Measurements from ENCODE around the gene AUTS2.

The AUTS2 gene

DNA sequence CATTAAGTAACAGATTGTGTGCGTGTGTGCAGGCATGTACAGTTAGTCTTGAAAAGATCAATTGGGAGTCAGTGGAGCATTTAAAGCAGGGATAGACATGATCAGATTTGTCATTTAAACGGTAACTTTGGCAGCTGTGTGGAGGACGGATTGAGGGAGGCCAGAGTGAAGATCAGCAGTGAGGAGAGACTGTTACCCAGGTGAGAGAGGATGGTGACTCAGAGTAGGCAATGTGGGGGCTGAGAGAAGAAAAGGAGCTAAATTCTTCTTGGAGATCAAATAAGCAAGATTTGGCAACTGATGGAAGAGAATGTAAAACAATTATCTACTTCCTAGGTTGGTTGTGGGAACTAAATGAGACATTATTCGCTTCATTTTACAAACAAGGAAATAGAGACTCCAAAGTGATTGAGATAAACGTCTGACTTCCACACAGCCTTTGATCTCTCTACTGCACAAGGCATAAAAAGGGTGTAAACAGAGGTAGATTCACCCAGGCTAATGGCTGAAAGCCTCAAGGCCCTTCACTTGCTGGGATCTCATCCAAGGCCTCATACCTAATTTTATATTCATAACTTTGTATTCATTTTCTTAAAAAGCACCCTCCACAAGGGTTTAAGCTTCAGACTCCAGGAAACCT lies 868.6 kb downstream of the AUTS2 start:
- Histone ChIP-seq H3K36me3 (ENCODE audit: insufficient read depth, low read length) (no peaks in the 10 kb centered on the region), H3K9me3 (ENCODE audit: insufficient read depth, low read depth, low read length) (no peaks in the 10 kb centered on the region), H3K9ac (ENCODE audit: low read depth, low read length) (no peak overlapping the region), H3K4me3 (ENCODE audit: low read length) (no peak overlapping the region), H3K27me3 (ENCODE audit: insufficient read depth, low read length) (no peaks in the 10 kb centered on the region), H3K4me1 (ENCODE audit: insufficient read depth, low read length) (peaks cover 8% of the 10 kb centered on the region; the same call in 1 of the 2 replicates), H3K27ac (ENCODE audit: low read depth, low read length) (no peak overlapping the region)
- 86% methylated on average over 5 of the region's 5 CpGs for WGBS

DNA sequence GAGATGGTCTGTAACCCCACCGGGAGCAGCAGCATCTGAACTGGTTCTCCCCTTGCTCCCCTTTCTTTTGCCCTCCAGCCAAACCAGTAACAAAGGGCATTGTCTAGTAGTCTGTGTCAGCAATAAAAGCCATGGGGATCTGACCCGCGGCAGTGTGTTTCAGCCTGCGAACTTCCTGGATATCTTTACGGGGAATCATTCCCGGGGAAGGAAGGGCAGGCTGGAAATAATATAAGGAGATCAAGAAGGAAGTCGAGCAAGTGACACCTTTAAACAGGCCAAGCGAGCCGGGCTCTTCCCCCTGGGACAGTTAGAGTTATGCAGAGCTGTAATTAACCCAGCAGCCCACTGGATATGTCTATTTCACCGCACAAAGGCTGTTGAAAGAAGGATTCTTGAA lies 872.5 kb downstream of the AUTS2 start:
- Histone ChIP-seq H3K4me1 (ENCODE audit: insufficient read depth, low read length) (peaks cover 8% of the 10 kb centered on the region; the same call in 1 of the 2 replicates), H3K9ac (ENCODE audit: low read depth, low read length) (no peak overlapping the region), H3K36me3 (ENCODE audit: insufficient read depth, low read length) (no peaks in the 10 kb centered on the region), H3K27ac (ENCODE audit: low read depth, low read length) (no peak overlapping the region), H3K9me3 (ENCODE audit: insufficient read depth, low read depth, low read length) (no peaks in the 10 kb centered on the region), H3K27me3 (ENCODE audit: insufficient read depth, low read length) (no peaks in the 10 kb centered on the region), H3K4me3 (ENCODE audit: low read length) (no peak overlapping the region)
- 82% methylated on average over 10 of the region's 10 CpGs for WGBS

DNA sequence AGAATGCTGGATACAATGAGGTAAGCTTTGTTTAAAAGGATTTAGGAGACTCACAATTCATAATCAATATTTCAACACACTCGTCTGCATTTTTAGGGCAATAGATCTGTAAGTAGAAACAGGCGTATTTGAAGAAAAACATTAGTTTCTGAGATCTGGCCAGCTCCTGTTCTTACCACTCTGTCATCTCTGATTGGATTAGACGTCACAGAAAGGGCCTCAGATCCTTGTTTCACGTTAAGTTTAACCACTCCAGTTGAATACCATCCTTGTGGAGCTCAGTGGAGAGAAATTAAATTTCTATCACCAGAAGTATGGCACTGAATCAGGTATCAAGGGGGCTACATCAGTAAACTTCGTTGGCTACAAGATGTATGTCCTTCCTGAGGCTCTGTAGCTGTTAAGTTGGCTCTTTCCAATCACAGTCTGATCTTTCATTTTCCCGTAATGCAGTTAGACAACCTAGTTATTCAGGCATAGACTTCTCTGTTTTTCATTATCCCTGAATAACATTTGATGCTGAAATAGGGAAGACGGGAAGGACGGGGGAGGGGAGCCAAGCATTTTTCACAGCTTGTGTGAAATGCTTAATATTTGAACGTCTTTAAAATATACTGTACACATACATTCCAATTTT lies 874.4 kb downstream of the AUTS2 start:
- Histone ChIP-seq H3K4me1 (ENCODE audit: insufficient read depth, low read length) (peaks cover 8% of the 10 kb centered on the region; the same call in 1 of the 2 replicates), H3K27ac (ENCODE audit: low read depth, low read length) (no peak overlapping the region), H3K27me3 (ENCODE audit: insufficient read depth, low read length) (no peaks in the 10 kb centered on the region), H3K9me3 (ENCODE audit: insufficient read depth, low read depth, low read length) (no peaks in the 10 kb centered on the region), H3K36me3 (ENCODE audit: insufficient read depth, low read length) (no peaks in the 10 kb centered on the region), H3K9ac (ENCODE audit: low read depth, low read length) (no peak overlapping the region), H3K4me3 (ENCODE audit: low read length) (no peak overlapping the region)
- WGBS = 86% methylated on average over 9 of the region's 9 CpGs

DNA sequence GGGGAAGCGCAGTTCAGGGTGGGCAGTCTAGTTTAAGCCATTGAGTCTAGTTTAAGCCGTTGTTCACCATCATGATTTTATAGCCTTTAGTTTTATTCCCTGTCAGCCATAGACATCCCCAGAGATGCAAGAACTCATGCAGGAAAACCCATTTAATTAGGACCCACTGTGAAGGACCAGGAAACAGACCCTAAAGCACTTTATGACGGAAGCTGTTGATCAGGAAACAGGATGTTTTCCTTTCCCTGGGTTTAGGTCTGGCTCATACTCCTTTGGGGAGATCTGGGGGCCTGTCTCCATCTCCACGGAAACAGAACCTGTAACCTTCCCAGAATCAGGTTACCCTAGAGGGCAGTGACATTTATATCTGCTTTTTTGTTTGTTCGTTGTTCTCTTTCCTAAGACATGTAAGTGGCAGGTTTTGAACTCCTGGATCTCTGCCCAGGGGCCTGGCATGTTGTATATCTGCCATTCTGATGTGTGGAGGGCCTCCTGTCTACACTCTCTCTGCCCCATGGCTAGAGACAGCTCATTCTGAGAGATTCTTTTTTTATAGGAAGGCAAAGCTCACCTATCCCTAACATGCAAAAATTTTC lies 876.5 kb downstream of the AUTS2 start:
- no peaks in the 10 kb centered on the region for H3K36me3 ChIP-seq (ENCODE audit: insufficient read depth, low read length)
- 95% methylated on average over 5 of the region's 5 CpGs for WGBS
- H3K9ac ChIP-seq (ENCODE audit: low read depth, low read length) = no peak overlapping the region

DNA sequence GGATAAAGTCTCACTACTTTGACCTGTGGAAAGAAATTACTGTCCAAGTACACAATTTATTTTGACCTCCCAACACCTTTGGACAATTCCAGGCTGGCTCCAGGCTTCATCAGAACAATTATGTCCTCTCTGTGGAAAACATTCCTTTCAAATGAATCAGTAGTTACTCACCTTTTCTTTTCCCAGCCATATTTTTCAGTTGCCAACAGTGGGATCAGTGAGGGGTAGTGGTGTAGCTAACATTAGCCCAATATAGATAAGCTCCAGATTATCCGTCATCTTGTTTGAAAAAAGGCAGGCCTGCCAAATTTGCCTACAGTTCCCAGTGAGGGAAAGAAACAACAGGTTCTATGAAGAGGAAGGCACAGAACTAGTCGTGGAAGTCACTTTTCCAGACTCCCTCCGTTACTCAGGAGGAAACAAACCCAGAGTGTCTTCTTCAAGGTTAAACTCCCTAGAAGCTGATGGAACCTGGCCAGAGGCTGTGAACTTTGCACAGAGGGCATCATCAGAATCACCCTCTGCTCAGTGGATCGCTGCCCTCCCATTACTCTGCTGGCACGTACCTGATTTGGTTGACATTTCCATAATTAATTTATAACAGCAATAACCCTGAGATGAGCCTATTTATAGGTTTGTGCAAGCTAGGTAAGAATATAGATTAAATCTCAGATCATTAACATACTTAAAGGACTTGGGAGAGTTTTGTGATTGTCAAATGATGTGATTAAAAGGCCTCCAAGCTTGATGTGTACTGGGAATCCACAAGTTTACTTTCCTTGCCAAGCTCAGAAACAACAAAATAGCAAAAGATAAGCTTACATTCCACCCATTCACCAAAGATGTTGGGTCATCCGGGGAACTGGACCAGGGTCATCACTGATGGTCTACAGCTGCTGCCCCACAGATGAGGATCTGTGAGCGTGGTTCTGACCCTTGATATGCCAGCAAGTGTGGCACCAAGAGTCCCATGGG lies 879.0 kb downstream of the AUTS2 start:
- H3K27me3 ChIP-seq (ENCODE audit: insufficient read depth, low read length) = no peaks in the 10 kb centered on the region
- no peaks in the 10 kb centered on the region for H3K4me1 ChIP-seq (ENCODE audit: insufficient read depth, low read length)
- H3K9ac ChIP-seq (ENCODE audit: low read depth, low read length) = no peak overlapping the region
- H3K27ac ChIP-seq (ENCODE audit: low read depth, low read length) = no peak overlapping the region
- H3K9me3 ChIP-seq (ENCODE audit: insufficient read depth, low read depth, low read length) = no peaks in the 10 kb centered on the region
- H3K36me3 ChIP-seq (ENCODE audit: insufficient read depth, low read length) = no peaks in the 10 kb centered on the region
- no peak overlapping the region for H3K4me3 ChIP-seq (ENCODE audit: low read length)
- WGBS = 92% methylated on average over 7 of the region's 7 CpGs

More for the DNA sequence above, 876.5 kb downstream of the AUTS2 start:
- Histone ChIP-seq H3K4me3 (ENCODE audit: low read length) (no peak overlapping the region), H3K9me3 (ENCODE audit: insufficient read depth, low read depth, low read length) (no peaks in the 10 kb centered on the region), H3K27ac (ENCODE audit: low read depth, low read length) (no peak overlapping the region), H3K4me1 (ENCODE audit: insufficient read depth, low read length) (peaks cover 8% of the 10 kb centered on the region; the same call in 1 of the 2 replicates), H3K27me3 (ENCODE audit: insufficient read depth, low read length) (no peaks in the 10 kb centered on the region)

DNA sequence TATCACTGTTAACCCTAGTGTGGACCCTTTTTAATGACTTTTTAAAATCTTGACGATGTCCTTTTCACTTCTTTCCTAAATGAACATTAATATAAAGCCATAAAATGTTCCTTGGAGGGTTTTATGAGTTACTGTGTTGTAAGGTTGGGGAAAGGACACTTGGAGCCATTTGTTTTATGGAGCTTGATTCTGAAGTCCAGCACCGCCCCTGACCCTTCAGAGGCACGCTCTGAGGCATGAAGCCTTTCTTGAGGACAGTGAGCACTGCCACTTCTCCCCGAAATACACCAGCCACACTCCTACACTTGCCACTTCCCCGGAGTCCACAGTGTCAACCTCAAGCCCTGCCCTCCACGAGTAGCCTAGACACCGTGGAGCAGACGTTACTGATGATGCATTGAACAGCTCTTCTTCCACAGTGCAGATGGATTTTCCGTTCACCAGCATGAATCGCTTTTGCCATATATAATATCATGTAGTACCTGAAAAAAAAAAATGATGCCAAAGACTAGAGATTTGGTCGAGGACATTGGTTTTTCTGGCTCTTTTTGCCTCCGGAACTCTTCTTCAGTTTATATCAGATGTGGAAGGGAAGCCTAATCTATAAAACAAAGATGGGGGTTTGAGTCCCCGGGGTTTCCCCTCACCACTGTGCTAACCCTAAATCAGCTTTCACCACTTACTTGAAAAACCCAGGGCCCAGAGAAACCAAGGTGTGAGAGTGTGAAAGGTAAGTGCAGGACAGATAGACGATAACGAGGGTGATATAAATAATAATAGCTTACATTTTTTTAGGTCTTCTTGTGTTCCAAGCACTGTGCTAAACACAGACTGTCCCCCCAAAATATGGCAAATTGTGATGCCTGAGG lies 881.1 kb downstream of the AUTS2 start:
- no peaks in the 10 kb centered on the region for H3K27me3 ChIP-seq (ENCODE audit: insufficient read depth, low read length)
- H3K4me3 ChIP-seq (ENCODE audit: low read length) = no peak overlapping the region
- no peak overlapping the region for H3K27ac ChIP-seq (ENCODE audit: low read depth, low read length)
- no peaks in the 10 kb centered on the region for H3K4me1 ChIP-seq (ENCODE audit: insufficient read depth, low read length)
- H3K9ac ChIP-seq (ENCODE audit: low read depth, low read length) = no peak overlapping the region
- H3K9me3 ChIP-seq (ENCODE audit: insufficient read depth, low read depth, low read length) = no peaks in the 10 kb centered on the region
- H3K36me3 ChIP-seq (ENCODE audit: insufficient read depth, low read length) = no peaks in the 10 kb centered on the region
- WGBS = 92% methylated on average over 10 of the region's 15 CpGs

DNA sequence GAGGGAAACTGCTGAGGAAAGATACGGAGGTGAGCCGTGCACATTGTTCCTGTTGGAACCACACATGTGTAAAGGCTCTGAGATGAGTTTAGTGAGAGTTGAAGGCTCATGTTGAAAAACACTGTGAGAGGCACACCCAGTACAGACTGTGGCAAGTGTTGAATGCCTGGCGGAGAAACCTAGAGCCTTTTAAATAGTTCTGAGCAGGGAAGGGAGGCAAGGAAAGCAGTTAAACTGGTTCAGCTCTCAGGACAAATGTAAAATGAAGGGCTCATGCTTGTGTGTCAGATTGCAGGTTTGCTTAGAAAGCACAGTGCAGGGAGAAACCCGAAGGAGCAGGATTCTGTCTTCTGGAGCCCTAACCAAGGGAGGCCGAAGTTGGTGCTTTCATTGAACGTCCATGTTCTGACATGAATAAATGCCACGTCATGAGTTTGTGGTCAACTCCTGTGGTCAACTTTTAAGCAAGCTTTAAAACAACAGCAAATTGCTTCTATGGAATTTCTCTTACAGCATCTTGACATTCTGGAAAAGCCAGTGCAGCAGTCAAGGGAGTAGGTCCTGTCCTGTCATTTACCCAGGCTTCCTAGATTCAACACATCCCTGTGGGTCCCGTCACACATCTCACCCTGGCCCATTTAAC lies 882.8 kb downstream of the AUTS2 start:
- no peak overlapping the region for H3K9ac ChIP-seq (ENCODE audit: low read depth, low read length)
- H3K27me3 ChIP-seq (ENCODE audit: insufficient read depth, low read length) = no peaks in the 10 kb centered on the region
- H3K27ac ChIP-seq (ENCODE audit: low read depth, low read length) = no peak overlapping the region
- WGBS = 94% methylated on average over 8 of the region's 8 CpGs
- no peaks in the 10 kb centered on the region for H3K36me3 ChIP-seq (ENCODE audit: insufficient read depth, low read length)
- no peak overlapping the region for H3K4me3 ChIP-seq (ENCODE audit: low read length)
- no peaks in the 10 kb centered on the region for H3K4me1 ChIP-seq (ENCODE audit: insufficient read depth, low read length)
- no peaks in the 10 kb centered on the region for H3K9me3 ChIP-seq (ENCODE audit: insufficient read depth, low read depth, low read length)

DNA sequence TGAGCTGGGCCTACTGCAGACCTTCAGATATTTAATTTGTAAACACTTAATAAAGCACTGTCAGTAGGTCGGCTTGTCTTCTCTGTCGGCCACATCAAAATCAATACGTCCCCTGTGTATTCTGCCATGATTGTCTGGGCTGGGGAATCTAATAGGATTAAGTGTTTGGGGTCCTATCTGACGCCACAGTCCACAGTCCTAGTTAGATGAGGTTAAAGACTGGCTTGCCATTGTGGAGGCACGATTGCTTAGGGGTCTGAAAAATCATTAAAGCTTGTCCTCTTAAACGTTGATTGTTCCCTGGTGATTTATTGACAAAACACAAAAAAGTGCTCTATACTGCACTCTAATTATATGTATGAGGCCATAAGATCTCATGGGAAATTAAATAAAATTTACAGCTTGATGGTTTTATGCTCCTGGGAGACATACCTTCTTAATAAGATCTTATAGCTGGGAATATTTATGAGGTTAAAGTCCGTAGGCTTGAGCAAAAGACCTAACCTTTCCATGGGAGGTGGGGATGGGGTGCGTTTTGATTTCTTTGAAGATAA lies 883.4 kb downstream of the AUTS2 start:
- H3K9me3 ChIP-seq (ENCODE audit: insufficient read depth, low read depth, low read length) = no peaks in the 10 kb centered on the region
- H3K27me3 ChIP-seq (ENCODE audit: insufficient read depth, low read length) = no peaks in the 10 kb centered on the region
- no peak overlapping the region for H3K9ac ChIP-seq (ENCODE audit: low read depth, low read length)
- H3K4me1 ChIP-seq (ENCODE audit: insufficient read depth, low read length) = no peaks in the 10 kb centered on the region
- H3K27ac ChIP-seq (ENCODE audit: low read depth, low read length) = no peak overlapping the region
- H3K4me3 ChIP-seq (ENCODE audit: low read length) = no peak overlapping the region
- WGBS = 90% methylated on average over 7 of the region's 8 CpGs
- no peaks in the 10 kb centered on the region for H3K36me3 ChIP-seq (ENCODE audit: insufficient read depth, low read length)

DNA sequence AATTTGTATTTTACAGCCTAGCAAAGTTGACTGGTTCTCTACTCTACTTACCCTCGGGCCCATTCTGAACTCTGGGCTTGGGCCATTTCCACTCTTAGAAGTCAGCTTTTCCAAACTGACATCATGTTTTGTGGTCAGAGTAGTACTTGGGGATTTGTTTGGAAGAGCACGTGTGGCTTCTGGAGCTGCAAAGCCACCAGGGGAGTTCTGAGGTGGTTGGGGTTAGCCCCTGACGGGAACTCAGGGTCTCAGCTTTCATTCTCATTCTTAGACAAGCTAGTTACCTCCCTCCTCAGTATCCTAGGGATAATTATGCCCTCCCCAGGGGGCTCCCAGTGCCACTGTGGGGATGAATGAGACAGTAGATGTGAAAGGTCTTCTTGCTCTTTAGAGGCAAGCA lies 886.0 kb downstream of the AUTS2 start:
- Histone ChIP-seq H3K9me3 (ENCODE audit: insufficient read depth, low read depth, low read length) (no peaks in the 10 kb centered on the region), H3K36me3 (ENCODE audit: insufficient read depth, low read length) (no peaks in the 10 kb centered on the region), H3K4me3 (ENCODE audit: low read length) (no peak overlapping the region), H3K4me1 (ENCODE audit: insufficient read depth, low read length) (no peaks in the 10 kb centered on the region), H3K27ac (ENCODE audit: low read depth, low read length) (no peak overlapping the region), H3K9ac (ENCODE audit: low read depth, low read length) (no peak overlapping the region), H3K27me3 (ENCODE audit: insufficient read depth, low read length) (no peaks in the 10 kb centered on the region)
- WGBS = 73% methylated on average over 3 of the region's 3 CpGs

DNA sequence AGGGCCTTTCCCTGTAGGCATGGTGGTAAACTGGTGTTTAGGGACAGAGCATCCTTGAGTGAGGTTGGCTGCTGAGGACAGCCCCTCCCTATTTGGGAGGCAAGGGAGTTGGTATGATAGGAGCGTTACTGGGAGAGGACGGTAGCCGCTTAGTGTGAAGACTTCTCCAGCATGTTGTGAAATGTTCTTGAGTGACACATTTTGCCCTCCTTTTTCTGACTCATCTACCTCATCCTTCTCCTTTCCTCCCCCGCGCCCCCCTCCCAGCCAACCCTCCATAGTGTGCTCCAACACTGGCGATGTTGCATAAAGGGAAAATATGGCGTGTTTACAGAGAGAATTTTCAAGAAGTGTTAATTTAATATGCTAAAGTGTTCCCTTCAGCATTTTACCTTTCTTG lies 888.7 kb downstream of the AUTS2 start:
- no peaks in the 10 kb centered on the region for H3K36me3 ChIP-seq (ENCODE audit: insufficient read depth, low read length)
- H3K27me3 ChIP-seq (ENCODE audit: insufficient read depth, low read length) = no peaks in the 10 kb centered on the region
- H3K27ac ChIP-seq (ENCODE audit: low read depth, low read length) = no peak overlapping the region
- no peaks in the 10 kb centered on the region for H3K4me1 ChIP-seq (ENCODE audit: insufficient read depth, low read length)
- no peak overlapping the region for H3K9ac ChIP-seq (ENCODE audit: low read depth, low read length)
- no peaks in the 10 kb centered on the region for H3K9me3 ChIP-seq (ENCODE audit: insufficient read depth, low read depth, low read length)
- WGBS = 89% methylated on average over 6 of the region's 7 CpGs
- no peak overlapping the region for H3K4me3 ChIP-seq (ENCODE audit: low read length)
